BE2C (cell line): Measurements from ENCODE around the gene ZNF512.

ENCODE experiments used
- DNase-seq: peaks from one replicate; pipeline ENCODE4 v3.0.0-alpha.2; 2020
- H3K27me3 ChIP-seq: fragments of 250-450 bp; sonication (Bioruptor Pico); 2 replicates; pipeline ENCODE4 v1.5.1; 2020; ENCODE audit warnings: mild to moderate bottlenecking
- H3K36me3 ChIP-seq: fragments of 250-450 bp; sonication (Bioruptor Pico); 2 replicates; pipeline ENCODE4 v1.5.1; 2020; ENCODE audit warnings: mild to moderate bottlenecking
- H3K4me1 ChIP-seq: fragments of 250-450 bp; sonication (Bioruptor Pico); 2 replicates; pipeline ENCODE4 v1.5.1; 2020
- H3K4me3 ChIP-seq: 2 replicates; pipeline ENCODE4 v1.5.1; 2011; ENCODE audit warnings: low read depth, low read length
- H3K9me3 ChIP-seq: fragments of 250-450 bp; sonication (Bioruptor Pico); 2 replicates; pipeline ENCODE4 v1.5.1; 2020
- CTCF ChIP-seq: IDR thresholded peaks from 2 replicates; pipeline ENCODE4 v1.5.1; 2012; ENCODE audit warnings: mild to moderate bottlenecking, low read depth, low read length

ZNF512 gene

GRCh38 chr2:27569398-27569797, 13.4 kb upstream of the ZNF512 start:
- Histone ChIP-seq H3K4me1 (no peaks in the 10 kb centered on the region), H3K36me3 (no peaks in the 10 kb centered on the region), H3K4me3 (no peak overlapping the region), H3K9me3 (no peaks in the 10 kb centered on the region), H3K27me3 (peaks cover 12% of the 10 kb centered on the region)
- TF ChIP-seq CTCF, result no peak
- peak; percentile 15 for DNase-seq

- Histone ChIP-seq H3K4me1 (no peaks in the 10 kb centered on the region), H3K36me3 (no peaks in the 10 kb centered on the region), H3K4me3 (no peak overlapping the region), H3K27me3 (peaks cover under 1% of the 10 kb centered on the region; the same call in 1 of the 2 replicates), H3K9me3 (no peaks in the 10 kb centered on the region)
- DNase-seq, result no peak
- TF ChIP-seq CTCF, result no peak
Observed at GRCh38 chr2:27571197-27571596, 11.6 kb upstream of the ZNF512 start.

- H3K9me3 ChIP-seq, result no peaks in the 10 kb centered on the region
- DNase-seq, result no peak
- no peak for TF ChIP-seq CTCF
- H3K27me3 ChIP-seq, result no peaks in the 10 kb centered on the region; the same call in none of the 2 replicates
- no peak overlapping the region for H3K4me3 ChIP-seq
- no peaks in the 10 kb centered on the region for H3K4me1 ChIP-seq
- no peaks in the 10 kb centered on the region for H3K36me3 ChIP-seq
Observed at GRCh38 chr2:27571681-27572080, 11.2 kb upstream of the ZNF512 start.

- no peak for DNase-seq
- Histone ChIP-seq H3K36me3 (no peaks in the 10 kb centered on the region), H3K4me1 (no peaks in the 10 kb centered on the region), H3K4me3 (no peak overlapping the region), H3K9me3 (no peaks in the 10 kb centered on the region), H3K27me3 (no peaks in the 10 kb centered on the region; the same call in none of the 2 replicates)
- TF ChIP-seq CTCF, result no peak
Observed at GRCh38 chr2:27572439-27572838, 10.4 kb upstream of the ZNF512 start.

GRCh38 chr2:27572998-27573429, 9.8 kb upstream of the ZNF512 start:
- H3K4me1 ChIP-seq, result no peaks in the 10 kb centered on the region

GRCh38 chr2:27573452-27573851, 9.4 kb upstream of the ZNF512 start:
- H3K9me3 ChIP-seq, result no peaks in the 10 kb centered on the region
- TF ChIP-seq CTCF, result no peak
- no peak for DNase-seq
- H3K4me1 ChIP-seq, result no peaks in the 10 kb centered on the region
- no peaks in the 10 kb centered on the region for H3K36me3 ChIP-seq
- no peaks in the 10 kb centered on the region; the same call in none of the 2 replicates for H3K27me3 ChIP-seq
- H3K4me3 ChIP-seq, result no peak overlapping the region

More at GRCh38 chr2:27572998-27573429, 9.8 kb upstream of the ZNF512 start:
- Histone ChIP-seq H3K9me3 (no peaks in the 10 kb centered on the region), H3K36me3 (no peaks in the 10 kb centered on the region), H3K4me3 (no peak overlapping the region), H3K27me3 (no peaks in the 10 kb centered on the region; the same call in none of the 2 replicates)
- no peak for TF ChIP-seq CTCF
- no peak for DNase-seq
